ENCODE results near the gene SAMD3. TPM values are rescaled to one million over a fixed set of nuclear protein-coding genes. Genes with fewer than 3 reads are reported as not detected.
"Not testable (repeated sequence)": the region's sequence is repeated elsewhere in the genome, so short reads cannot be mapped to it uniquely, and the experiment has no call there.

The SAMD3 gene
- total RNA-seq, 1 experiment from 2014 or later, result not detected

DNA sequence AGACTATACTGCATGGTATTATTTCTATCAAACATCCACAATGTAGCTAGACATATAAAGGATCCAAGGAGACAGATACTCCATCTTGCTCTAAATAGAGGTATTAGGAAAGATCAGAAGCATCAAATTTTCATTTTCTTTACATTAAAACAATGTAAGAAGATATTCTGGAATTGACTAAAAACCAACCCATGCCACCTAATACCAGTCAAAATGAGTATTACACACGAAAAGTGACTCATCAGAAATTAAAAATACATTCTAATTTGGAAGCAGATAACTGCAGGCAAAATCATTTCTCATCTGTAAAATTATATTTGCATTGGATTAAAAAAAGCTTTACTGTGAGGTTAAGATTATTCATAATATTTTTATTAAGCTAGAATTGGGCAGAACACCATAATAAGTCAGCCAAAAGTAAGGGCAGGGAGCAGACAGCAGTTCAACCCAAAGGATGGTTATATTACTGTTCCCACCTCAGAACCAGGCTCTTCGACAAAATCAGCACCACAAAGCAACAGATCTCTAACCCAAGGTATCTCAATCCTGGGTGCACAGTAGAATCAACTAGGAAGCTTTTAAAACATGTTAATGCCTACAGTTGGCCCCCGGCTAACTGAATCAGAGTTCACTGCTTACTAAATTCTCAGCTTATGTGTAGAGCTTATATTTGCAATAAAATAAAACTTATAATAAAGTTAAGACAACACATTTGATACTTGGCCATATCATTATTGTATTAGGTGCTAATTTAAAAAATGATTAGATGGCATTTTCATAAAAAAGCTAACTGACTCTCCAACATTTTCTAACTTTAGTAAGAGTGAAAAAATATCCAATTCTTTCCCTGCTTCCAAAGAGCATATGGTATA, 35.2 kb downstream of the SAMD3 start:
- DNase-seq (ENCODE audit: low read depth), result no peak
- in situ Hi-C loops (cut with HindIII; ENCODE audit: low pct_unique_long_range_greater_than_20kb, low sequenced_read_pairs), result no loop called here

DNA sequence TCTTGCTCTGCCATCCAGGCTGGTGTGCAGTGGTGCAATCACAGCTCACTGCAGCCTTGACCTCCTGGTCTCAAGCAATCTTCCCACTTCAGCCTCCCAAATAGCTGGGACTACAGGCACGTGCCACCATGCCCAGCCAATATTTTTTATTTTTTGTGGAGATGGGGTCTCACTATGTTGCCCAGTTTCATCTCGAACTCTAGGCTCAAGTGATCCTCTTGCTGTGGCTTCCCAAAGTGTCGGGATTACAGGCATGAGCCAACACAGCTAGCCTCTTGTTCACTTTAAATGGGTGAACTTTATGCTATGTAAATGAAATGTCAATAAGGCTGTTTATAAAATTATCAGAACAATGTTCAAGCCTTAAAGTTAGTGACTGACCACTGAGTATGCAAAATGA, 37.1 kb downstream of the SAMD3 start:
- no peak for DNase-seq (ENCODE audit: low read depth)
- in situ Hi-C loops (cut with HindIII; ENCODE audit: low pct_unique_long_range_greater_than_20kb, low sequenced_read_pairs), result no loop called here

DNA sequence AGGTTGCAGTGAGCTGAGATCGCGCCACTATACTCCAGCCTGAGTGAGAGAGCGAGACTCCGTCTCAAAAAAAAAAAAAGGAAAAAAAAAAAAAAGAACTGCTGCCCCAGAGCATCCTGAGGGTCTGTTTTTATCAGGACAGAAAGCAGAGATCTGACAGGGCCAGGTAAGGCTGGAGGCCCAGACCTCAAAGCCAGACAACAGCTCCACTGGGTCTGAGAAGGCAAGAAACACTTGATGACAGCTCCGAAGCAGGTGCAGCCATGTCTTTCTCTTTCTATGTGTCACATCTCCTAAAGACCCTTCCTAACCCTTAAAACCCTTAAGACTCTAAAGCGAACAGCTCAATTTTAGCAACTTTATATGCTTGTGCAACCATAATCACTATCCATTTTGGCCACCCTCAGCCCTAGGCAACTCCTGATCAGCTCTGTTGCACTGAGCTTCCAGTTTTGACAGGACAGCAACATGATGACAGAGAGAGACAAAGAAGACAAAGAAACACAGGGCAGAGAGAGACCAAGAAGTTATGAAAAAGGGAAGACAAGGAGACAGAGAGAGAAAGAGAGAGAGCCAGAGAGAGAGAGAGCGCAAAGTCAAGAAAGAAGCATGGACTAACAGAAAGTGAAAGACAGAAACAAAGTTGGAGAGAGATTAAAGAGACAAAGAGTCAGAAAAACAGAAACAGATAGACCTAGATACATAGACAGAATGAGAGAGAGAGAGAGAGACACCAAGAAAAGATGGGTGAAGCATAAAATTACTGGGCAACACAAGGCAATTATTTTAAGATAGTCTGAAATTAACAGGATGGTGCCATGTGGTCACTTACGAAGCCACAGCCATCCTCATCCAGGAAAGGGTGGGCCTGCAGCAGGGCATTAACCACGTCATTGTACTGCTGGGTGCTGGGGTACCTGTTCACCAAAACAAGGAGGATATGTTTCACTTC, 39.2 kb downstream of the SAMD3 start:
- DNase-seq (ENCODE audit: low read depth), result no peak
- in situ Hi-C loops (cut with HindIII; ENCODE audit: low pct_unique_long_range_greater_than_20kb, low sequenced_read_pairs), result no loop called here

DNA sequence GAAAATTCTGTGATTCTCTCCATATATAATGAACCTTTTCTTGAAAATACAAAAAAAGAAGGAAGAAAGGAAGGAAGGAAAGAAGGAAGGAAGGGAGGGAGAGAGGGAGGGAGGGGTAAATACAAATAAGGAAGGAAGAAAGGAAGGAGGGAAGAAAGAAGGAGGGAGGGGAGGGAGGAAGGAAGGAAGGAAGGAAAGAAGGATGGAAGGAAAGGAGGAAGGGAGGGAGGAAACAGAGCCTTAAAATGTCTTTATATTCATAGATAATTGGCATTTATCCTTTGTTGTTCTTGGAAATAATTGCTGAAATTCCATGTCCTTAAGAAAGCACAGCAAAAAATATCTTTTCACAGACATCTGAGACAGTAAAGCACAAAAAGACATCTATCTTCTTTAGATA, 40.3 kb downstream of the SAMD3 start:
- DNase-seq (ENCODE audit: low read depth), result no peak
- in situ Hi-C loops (cut with HindIII; ENCODE audit: low pct_unique_long_range_greater_than_20kb, low sequenced_read_pairs), result no loop called here

DNA sequence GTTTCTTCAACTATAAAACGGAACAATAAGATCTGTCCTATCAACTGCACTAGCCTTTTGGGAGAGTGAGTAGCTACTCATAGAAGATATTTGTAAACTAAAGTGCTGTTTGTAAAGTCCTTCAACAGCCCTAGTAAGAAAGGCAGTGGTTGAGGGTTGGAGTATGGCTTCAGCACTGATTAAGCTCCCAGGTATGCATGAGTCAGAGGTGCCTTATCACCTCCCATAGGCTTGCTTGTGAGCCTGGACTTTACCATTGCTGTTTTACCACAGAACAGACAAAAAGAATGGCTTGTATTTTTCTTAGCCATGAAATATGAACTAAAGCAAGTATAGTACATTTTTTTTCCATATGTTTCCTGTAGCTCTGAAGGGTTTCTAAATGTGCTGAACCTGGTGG, 44.1 kb downstream of the SAMD3 start:
- in situ Hi-C loops (cut with HindIII; ENCODE audit: low pct_unique_long_range_greater_than_20kb, low sequenced_read_pairs), result no loop called here
- DNase-seq (ENCODE audit: low read depth), result peak; percentile 47

DNA sequence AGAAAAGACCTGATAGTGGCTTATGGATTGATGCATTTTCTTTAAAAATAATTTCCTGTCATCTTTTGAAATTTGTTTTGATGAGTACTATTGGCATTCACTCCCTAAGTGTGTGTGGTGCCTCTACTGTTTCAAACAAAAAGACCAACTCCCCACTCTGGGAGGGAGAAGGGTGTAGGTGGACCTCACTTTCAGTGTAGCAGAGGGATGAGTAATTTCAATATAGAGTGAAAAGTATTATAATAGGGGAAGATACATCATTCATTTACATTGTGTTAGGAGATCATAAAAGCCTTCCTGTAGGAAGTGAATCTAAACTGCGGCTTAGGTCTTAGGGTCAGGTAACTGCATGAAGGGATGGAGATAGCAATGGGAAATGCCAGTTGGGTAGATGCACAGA, 46.4 kb downstream of the SAMD3 start:
- DNase-seq (ENCODE audit: low read depth), result no peak
- in situ Hi-C loops (cut with HindIII; ENCODE audit: low pct_unique_long_range_greater_than_20kb, low sequenced_read_pairs), result no loop called here

DNA sequence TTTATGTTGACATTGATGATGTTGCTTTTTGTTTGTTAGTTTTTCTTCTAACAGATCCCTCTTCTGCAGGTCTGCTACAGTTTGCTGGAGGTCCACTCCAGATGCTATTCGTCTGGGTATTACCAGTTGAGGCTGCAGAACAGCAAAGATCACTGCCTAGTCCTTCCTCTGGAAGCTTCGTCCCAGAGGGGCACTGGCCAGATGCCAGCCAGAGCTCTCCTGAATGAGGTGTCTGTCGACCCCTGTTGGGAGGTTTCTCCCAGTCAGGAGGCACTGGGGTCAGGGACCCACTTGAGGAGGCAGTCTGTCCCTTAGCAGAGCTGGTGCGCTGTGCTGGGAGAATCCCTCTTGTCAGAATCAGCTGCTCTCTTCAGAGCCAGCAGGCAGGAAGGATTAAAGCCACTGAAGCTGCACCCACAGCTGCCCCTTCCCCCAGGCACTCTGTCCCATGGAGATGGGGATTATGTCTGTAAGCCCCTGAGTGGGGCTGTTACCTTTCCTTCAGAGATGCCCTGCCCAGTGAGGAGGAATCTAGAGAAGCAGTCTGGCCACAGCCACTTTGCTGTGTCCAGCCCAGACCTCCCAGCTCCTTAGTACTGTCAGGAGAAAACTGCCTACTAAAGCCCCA, 49.3 kb downstream of the SAMD3 start:
- in situ Hi-C loops (cut with HindIII; ENCODE audit: low pct_unique_long_range_greater_than_20kb, low sequenced_read_pairs); DNase-seq (ENCODE audit: low read depth): not testable (repeated sequence)

DNA sequence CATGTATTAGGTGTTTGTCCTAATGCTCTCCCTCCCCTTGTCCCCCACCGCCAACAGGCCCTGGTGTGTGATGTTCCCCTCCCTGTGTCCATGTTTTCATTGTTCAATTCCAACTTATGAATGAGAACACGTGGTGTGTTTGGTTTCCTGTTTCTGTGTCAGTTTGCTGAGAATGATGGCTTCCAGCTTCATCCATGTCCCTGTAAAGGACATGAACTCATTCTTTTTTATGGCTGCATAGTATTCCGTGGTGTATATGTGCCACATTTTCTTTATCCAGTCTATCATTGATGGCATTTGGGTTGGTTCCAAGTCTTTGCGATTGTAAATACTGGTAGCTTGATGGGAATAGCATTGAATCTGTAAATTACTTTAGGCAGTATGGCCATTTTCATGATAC, 52.6 kb downstream of the SAMD3 start:
- DNase-seq (ENCODE audit: low read depth); in situ Hi-C loops (cut with HindIII; ENCODE audit: low pct_unique_long_range_greater_than_20kb, low sequenced_read_pairs): not testable (repeated sequence)

DNA sequence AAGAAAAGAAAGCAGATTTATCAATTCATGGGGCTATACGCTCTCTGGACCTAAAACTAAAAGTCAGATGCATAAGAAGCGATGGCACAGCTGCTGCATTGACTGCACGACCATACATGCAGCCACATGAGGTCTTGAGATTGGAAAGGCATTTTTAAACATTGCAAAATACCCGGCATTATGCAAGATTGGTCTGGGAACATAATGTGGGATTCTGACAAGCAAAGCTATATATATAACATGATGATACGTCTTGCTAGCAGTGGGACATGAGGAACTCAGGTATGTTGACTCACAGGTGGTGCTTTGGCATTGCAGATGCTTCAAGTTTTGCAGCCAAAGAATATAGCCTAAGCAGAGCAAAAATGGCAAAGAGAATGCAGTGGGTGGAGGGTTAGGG, 55.1 kb downstream of the SAMD3 start:
- in situ Hi-C loops (cut with HindIII; ENCODE audit: low pct_unique_long_range_greater_than_20kb, low sequenced_read_pairs), result no loop called here

DNA sequence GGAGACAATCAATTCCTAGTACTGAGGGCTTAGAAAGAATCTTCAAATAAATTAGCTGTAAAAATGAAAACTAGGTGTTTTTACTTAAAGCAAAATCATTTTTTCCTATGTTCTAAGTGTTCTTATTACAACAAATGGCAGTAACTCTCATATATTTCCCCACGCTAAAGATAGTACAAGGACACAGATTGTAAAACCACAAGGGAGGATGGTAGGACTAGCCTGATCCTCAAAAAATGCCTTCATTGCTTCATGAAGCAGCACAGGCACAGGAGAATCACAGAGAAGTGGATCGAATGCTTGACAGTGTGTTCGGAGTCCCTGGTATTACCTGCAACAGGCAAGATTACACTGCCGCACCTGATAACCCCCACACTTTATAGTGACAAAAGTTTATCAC, 58.5 kb downstream of the SAMD3 start:
- DNase-seq (ENCODE audit: low read depth), result no peak
- in situ Hi-C loops (cut with HindIII; ENCODE audit: low pct_unique_long_range_greater_than_20kb, low sequenced_read_pairs), result no loop called here

More for the DNA sequence above, 55.1 kb downstream of the SAMD3 start:
- no peak for DNase-seq (ENCODE audit: low read depth)

DNA sequence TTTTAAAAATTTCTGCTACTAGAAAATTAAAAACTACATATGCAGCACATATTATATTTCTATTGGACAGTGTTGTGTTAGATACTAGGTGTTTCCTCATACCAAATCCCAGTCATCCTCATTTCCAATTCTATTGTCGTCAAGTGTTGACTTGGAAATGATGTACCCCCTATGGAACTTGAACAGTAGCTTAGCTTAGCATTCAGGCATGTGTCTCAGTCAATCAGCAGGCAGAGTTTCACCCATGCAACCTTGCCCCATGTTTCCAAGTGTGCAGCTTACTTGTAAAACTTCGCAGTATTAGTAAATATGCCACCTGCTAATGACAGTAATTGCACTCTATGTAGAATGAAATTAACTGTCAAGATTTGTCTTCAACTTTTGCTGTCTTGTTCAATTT, 59.5 kb downstream of the SAMD3 start:
- in situ Hi-C loops (cut with HindIII; ENCODE audit: low pct_unique_long_range_greater_than_20kb, low sequenced_read_pairs), result no loop called here
- no peak for DNase-seq (ENCODE audit: low read depth)

DNA sequence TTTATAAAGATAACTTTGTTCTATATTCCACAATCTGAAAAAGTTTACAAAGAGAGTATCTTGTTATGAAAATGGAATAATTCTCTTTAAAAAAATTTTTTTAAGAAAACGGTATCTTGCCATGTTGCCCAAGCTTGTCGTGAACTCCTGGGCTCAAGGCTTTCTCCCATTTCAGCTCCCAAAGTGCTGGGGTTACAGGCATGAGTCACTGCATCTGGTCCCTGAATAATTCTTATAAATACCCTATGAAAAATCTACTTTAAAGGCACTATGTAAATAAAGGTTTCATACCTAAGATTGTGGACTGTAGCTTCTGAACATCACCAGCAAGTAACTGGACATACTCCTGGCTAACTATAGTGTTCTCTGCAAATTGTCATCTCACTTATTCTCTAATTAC, 60.3 kb downstream of the SAMD3 start:
- no peak for DNase-seq (ENCODE audit: low read depth)
- in situ Hi-C loops (cut with HindIII; ENCODE audit: low pct_unique_long_range_greater_than_20kb, low sequenced_read_pairs), result no loop called here

DNA sequence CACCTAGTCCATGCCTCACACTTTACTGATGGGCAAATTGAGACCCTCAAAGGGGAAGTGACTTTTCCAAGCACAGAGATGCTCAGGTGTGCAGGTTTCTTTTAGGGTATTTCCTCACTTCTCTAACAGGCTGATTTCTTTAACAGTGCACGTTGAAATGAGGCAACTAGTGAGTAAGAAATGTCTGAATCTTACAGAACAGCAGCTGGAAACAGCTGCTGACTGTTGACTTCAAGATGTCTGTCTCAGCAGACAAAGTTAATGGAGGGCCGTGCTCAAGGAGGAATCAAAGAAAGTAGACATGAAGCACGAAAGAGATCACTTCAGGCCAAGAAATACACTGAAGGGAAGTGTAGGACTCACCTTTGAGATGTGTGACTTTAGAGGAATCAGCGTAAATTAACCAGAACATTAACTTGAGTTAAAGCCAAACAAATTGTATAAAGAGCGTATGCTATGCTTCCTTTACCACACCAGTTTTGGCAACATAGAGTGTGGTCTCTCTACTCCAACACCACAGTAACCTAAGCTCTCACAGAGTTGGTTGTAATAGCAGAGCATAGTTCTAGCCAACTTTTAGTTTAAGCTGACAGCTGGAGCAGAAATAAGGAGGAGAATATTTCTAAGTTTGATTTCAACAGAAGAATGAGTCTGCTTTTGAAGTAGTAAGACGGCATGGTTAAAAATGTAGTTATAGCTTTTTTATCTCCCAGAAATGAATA, 60.9 kb downstream of the SAMD3 start:
- in situ Hi-C loops (cut with HindIII; ENCODE audit: low pct_unique_long_range_greater_than_20kb, low sequenced_read_pairs), result no loop called here
- DNase-seq (ENCODE audit: low read depth), result no peak

DNA sequence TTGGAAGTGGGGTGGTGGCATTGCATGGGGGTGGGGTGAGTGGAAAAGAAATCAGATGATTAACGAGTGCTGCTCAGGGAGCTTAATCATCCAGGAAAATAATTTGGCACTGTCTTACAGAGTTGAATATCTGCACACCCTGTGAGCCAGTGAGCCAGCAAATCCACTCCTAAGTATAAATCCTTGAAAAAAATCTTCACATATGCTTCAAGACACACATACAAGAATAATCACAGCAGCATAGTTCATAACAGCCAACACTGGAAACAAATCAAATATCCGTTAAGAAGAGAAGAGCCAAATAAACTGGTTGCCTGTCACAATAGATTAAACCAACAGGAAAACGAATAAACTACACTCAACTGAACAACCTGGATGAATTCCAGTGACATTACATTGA, 62.8 kb downstream of the SAMD3 start:
- in situ Hi-C loops (cut with HindIII; ENCODE audit: low pct_unique_long_range_greater_than_20kb, low sequenced_read_pairs), result no loop called here
- no peak for DNase-seq (ENCODE audit: low read depth)

DNA sequence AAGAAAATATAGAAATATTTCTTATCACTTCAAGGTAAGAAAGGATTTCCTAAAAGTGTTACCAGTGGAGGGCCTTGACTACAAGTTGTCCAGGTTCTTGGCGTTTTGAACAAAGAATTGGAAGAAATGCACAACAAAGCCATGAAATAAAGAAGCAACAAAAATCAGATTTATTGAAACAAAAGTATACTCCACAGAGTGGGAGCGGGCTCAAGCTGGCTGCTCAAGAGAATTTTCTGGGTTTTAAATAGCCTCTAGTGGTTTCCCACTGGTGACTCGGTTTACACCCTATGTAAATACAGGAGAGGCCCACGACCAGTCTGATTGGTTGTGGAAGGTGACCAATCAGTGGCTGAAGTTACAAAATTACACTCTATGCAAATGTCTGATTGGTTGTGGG, 64.2 kb downstream of the SAMD3 start:
- in situ Hi-C loops (cut with HindIII; ENCODE audit: low pct_unique_long_range_greater_than_20kb, low sequenced_read_pairs), result no loop called here

DNA sequence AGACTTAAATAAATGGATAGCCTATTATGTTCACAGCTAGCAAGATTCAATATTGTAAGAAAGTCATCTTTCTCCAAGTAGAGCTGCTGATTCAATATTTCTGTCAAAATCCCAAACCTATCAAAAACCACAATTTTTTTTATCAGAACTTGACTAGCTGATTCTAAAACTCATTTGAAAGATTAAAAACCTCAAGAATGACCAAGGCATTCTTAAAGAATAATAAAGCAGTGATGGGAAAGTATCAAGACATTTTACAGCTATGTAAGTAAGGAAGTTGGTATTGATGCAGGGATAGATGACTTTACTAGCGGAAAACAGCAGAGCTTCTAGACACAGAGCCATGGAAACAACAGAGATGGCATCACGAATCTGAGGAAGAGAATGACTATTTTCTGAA, 64.7 kb downstream of the SAMD3 start:
- in situ Hi-C loops (cut with HindIII; ENCODE audit: low pct_unique_long_range_greater_than_20kb, low sequenced_read_pairs), result no loop called here
- no peak for DNase-seq (ENCODE audit: low read depth)

More for the DNA sequence above, 64.2 kb downstream of the SAMD3 start:
- no peak for DNase-seq (ENCODE audit: low read depth)

DNA sequence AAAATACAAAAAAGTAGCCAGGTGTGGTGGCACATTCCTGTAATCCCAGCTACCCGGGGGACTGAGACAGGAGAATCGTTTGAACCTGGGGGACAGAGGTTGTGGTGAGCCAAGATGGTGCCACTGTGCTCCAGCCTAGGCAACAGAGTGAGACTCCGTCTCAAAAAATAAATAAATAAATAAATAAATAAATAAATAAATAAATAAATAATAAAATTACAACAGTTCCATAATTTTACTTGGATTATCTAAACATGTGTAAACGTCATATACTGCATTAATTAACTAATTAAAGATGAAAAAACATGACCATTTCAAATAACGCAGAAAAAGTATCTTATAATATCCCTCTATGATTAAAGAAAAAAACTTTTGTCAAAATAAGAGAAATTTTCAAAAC, 65.8 kb downstream of the SAMD3 start:
- in situ Hi-C loops (cut with HindIII; ENCODE audit: low pct_unique_long_range_greater_than_20kb, low sequenced_read_pairs), result no loop called here
- no peak for DNase-seq (ENCODE audit: low read depth)

DNA sequence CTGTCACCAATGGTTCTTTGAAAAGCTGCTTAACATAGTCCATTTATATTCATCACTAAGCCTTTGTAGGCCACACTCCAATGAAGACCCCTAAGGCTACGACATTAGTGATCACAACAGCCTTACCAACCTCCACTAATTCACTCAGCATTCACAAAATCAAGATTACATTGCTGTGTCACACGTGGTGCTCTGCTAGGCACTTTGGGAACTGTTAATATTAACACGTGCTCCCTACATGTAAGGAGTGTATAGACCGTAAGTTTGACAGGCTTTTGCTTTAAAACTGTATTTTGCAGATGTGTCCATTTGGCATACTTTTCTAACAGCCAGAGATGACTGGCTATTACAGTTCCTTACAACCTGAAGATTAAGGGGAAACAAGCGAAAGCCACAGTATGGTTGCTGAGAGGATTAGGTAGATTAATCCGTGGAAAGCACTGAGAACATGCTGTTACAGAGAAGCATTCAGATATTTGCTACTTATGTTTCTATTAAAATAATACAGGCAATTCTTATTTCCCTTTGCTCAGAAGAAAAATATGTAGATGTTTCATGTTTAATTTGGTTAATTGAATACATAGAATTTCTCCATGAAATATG, 69.7 kb downstream of the SAMD3 start:
- DNase-seq (ENCODE audit: low read depth), result no peak
- in situ Hi-C loops (cut with HindIII; ENCODE audit: low pct_unique_long_range_greater_than_20kb, low sequenced_read_pairs), result no loop called here
